HG03565 (cell line): ENCODE data around the gene AMPD3.

Experiments used
- ATAC-seq: cut with Tn5 transposase; IDR thresholded peaks from one replicate; pipeline ENCODE4 v1.9.1; 2021; ENCODE audit warnings: mild to moderate bottlenecking, moderate library complexity; ENCODE audit not compliant: unreplicated experiment

Gene AMPD3

DNA sequence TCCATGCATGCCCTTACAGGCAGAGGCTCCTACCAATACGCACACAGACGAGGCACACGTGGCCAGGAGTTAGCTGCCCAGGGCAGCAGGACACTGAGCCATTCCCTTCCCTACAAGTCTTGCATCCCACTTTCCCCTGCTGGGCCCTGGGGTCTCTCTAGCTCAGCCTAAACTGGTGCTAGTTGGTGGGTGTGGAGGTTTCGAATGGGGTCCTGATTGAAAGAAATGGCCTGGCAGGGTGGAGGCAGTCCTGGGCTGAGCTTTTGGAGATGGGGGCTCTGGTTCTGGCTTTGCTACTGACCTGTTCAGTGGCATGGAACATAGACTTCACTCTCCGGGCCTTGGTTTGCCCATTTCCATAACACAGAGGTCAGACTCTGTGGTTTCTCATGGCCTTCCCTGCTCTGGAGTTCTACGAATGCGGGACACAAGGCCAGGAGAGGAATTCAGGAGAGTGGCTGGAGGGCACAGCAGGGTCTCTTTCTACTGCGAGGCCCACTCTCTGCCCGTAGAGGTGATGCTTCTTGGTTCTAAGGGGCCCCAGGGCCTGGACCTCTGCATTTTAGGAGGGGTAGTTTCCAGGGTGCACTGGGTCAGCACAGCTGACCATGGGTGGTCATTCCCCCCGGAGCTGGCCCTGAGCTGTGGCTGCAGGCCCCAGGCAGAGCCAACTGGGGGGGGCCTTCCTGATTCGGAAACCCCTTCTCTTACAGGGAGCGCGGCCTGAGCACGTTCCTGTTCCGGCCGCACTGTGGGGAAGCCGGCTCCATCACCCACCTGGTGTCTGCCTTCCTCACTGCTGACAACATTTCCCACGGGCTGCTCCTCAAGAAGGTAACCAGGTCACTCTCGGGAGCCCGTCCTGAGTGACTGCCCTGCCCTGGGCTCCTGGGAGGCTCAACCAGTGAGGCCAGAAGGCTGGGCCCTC is 46.0 kb downstream of the AMPD3 start:
- no peak for ATAC-seq

DNA sequence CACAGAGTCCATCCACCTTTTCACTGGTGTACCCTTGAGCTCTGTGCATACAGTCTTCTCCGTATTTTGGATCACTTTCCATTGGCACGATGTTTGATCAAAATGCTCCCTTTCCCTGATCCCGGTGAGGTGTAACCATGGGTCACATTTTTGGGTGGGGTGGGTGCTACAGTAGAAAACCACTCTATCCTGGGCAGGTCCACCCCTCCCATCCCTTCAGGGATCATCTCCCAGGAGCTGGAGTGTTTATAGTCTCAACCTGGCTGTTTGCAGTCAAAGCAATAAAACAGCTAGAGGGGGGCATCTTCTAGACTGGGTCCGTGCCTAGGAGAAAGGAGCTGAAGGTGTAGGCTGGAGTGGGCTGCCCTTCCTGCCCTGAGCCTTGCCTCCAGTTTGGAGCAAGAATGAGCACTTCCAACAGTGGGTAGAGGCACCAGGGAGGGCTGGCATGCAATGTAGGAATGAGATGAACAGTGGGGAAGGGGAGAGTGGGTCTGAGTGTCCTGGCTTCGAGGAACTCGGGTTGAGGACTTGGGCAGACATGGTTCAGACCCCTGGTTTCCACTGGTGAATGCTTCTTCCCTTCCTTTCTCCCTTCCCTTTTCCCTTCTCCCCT is 47.1 kb downstream of the AMPD3 start:
- no peak for ATAC-seq

DNA sequence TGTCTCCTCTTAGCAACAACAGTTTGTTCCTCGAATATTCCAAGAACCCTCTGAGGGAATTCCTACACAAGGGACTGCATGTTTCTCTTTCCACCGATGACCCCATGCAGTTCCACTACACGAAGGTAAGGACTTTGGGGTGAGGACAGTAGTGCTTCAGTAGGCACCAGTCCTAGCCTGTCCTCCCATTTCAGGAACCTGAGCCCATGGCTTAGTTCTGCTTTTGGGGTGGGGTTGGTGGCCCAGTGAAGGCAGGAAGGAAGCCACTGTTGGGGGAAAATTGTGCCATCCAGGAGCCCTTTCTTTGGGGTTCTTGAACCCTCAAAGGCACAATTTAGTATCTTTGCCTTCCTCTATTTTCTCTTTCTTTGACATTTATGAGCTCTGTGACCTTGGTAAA is 47.7 kb downstream of the AMPD3 start:
- ATAC-seq: no peak

DNA sequence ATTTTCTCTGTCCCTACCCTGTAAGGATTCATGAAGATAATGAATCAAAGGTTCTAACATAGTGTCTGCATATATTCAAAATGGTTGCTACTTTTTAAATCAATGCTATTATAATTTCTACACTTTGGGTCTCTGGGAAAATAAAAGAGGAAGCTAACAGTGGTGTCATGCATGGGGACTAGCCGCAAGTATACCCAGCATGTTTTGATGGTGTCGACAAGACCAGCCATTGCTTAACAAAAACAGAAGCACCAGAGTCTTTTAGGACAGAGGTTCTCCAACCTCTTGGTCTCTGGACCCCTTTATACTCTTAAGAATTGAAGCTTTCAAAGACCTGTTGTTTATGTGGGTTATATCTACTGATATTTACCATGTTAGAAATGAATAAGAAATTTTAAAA is 48.2 kb downstream of the AMPD3 start:
- no peak for ATAC-seq

DNA sequence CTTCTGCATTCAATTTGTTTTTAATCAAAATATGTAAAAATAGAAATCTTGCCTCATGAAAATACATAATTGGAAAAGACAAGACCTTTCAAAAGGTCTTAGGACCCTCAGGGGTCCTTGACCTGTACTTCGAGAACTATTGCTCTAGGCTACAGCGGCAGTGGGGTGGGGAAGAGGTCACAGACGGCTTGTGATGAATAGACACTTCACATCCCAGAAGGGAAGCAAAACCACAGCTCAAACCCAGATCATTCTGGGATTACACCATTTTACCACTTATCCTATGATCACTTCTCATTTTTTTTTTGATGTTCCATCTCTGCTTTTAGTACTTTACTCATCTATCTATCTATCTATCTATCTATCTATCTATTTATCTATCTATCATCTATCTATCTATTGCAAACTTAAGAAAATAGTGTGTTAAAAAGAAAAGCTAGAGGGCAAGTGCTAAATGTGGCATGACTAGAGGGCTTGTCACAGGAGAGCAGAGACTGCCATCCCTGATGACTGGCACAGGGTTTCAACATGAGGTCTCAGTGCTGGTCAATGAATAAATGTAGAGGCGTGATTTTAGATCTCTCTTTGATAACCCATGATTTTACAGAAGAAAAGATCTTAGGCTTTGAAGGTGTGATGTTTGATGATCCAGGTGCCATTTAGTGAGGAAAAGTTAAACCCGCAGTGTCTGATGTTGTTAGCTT is 48.9 kb downstream of the AMPD3 start:
- no peak for ATAC-seq

DNA sequence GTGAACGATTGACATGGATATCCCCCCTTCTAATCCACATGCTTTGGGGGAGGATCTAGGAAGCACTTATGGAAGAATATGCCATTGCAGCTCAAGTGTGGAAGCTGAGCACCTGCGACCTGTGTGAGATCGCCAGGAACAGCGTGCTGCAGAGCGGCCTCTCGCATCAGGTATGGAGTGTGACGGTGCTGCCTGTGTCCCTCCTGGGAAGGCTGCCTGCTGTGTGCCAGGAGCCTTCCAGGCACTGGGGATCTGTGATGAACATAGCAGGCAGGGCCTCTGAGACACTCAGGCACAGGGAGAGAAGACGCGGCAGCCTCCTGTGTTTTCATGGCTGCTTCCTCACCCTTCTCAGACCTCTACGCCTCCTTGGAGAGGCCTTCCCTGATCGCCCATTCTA is 49.4 kb downstream of the AMPD3 start:
- no peak for ATAC-seq

DNA sequence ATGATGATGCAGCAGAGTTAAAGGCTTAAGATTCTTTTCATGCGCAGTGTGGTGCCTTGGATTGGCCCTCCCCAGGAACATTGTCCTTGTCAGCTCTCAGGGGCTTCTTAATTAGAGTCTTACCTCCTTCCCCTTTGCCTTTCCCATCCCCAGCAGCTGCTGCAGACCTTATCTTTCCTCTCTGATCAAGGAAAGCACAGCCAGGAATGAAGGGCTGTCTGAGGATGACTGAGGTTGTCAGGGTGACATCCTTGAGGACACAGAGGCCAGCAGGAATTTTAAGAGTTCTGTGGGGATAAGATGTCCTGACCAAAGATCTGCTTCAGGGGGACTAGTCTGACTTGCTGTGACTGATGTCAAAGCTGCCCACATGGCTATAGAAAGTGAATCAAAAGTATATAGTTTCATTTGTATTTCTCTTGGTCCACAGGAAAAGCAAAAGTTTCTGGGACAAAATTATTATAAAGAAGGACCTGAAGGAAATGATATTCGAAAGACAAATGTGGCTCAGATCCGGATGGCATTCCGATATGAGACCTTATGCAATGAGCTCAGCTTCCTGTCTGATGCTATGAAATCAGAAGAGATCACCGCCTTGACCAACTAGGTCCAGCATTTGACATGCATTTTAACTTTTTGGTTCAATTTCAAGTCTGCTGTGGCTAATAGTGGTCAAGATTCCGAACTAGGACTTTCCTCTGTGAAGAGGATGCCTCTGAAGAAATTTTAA is 50.4 kb downstream of the AMPD3 start:
- no peak for ATAC-seq

DNA sequence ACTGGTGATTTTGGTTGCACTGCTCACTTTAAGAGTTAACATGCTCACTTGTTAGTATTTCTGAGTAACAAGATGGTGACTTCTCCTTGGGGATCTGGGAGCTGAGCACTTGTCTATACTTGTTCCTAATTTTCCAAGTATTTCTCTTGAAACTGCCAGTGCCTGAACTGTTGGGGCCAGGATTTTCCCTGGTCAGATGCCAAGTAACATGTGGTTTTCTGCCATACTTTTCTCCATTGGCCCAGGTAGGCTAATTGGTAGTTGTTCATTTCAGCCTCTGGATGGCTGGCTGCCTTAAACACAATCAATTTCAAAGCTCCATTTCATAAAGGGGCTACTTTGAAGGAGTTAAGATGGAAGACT is 50.9 kb downstream of the AMPD3 start:
- no peak for ATAC-seq

DNA sequence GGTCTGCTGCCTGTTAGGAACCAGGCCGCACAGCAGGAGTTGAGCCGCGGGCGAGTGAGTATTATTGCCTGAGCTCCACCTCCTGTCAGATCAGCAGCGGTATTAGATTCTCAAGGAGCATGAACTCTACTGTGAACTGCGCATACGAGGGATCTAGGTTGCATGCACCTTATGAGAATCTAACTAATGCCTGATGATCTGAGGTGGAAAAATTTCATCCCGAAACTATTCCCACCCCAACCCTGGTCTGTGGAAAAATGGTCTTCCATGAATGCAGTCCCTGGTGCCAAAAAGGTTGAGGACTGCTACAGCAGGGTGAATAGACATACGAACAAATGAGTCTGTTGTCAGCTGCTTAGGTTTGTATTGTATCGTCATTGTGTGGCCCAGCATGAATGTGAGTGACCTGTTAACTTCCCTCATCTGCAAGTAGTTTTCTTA is 56.1 kb downstream of the AMPD3 start:
- ATAC-seq: no peak

DNA sequence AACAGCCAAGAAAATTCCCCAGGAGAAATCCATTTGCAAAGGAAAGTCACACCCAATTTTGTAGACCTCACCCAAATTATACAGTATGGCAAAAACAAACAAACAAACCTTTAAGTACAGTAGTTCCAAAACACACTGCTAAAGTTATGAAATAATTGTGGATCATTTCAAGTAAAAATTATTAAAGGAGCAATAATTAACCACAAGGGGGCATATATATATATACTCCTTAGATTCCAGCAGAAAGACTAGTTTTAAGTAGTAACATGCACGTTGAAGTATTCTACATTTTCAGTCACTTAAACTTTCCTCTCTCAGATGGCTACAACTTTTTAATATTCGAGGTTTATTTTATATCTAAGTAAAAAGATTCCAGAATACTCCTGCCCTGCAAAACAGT is 59.1 kb downstream of the AMPD3 start:
- ATAC-seq: no peak

DNA sequence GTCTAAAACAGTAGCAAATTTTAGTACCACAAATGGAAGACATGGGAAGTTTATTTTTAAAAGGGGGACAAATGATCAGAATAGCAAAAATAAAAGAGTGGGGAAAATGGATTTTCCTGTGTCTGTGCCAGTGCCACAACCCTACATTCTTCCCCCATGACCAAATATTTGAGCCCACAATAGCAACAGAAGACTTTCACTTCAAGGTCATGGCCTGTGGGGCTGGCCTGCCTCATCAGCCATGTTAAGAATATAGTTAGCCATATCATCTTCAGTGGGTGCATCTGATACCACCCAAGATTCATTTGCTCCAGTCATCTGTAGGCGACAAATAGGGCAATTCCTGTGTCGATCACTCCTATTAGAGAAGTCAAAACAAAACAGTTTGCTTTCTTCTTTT is 59.6 kb downstream of the AMPD3 start:
- ATAC-seq: no peak

DNA sequence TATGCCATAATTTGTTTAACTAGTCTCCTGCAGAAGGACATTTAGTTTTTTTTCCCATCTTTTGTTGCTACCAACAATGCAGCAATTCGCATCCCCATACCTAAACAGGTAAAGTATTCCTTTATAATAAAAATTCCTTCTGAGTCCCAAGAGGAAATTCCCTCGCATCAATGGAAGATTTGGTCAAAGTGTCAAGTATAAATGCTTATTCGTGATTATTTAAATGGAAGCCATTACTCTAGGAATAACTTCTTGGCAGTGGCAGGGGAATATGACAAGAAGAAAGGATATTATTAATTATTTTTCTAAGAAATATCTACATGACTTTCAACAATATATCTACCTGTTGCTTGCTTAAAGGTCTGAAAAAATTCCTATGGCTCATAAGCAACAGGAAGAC is 60.4 kb downstream of the AMPD3 start:
- ATAC-seq: no peak

DNA sequence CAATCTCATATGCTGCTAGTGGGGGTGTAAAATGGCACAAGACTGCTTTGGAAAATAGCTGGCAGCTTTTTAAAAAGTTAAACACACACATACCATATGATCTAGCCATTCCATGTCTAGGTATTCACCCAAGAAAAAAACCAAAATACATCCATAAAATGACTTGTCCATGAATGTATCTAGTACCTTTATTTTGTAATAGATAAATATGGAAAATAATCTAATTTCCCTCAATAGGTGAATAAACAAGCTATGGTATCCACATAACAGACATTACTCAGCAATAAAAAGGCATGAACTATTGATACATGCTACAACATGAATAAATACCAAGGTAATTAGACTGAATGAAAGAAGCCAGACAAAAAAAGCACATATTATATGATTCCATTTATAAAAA is 63.1 kb downstream of the AMPD3 start:
- ATAC-seq: no peak

DNA sequence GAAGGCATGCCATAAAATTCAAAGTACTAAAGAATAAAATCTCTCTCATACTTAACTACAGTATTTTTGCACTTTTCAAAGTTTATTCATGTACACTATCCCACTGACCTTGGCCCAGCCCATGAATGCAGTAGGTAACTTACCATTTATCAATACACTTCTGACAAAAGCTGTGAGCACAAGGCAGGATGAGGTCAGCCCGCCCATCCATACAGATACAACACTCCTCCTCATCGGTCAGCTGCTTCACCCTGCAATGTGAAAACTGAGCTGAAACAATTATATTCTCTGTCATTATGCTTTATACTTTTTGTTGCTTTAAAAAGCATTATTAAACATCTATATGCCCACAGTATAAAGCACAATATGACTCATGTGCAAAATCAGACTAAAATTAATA is 63.8 kb downstream of the AMPD3 start:
- no peak for ATAC-seq

DNA sequence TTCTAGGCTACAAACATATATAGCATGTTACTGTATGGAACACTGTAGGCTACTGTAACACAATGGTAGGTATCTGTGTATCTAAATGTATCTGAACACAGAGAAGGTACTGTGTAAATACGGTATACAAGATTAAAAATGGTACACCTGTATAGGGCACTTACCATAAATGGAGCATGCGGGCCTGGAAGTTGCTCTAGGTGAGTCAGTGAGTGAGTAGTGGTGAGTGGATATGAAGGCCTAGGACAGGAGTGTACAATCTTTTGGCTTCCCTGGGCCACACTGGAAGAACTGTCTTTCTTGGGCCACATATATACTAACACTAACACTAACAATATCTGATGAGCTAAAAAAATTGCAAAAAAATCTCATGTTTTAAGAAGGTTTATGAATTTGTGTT is 64.6 kb downstream of the AMPD3 start:
- no peak for ATAC-seq

DNA sequence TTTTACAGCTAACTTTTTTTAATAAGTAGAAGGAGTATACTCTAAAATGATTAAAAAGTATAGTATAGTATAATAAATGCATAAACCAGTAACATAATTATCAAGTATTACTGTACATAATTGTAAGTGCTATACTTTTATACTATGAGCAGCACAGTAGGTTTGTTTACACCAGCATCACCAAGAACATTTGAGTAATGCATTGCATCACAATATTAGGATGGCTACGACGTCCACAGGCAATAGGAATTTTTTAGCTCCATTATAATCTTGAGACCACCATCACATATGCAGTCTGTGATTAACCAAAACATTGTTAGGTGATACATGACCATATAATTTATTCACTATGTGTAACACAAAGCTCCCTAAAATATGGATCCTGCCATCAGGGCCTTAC is 65.5 kb downstream of the AMPD3 start:
- ATAC-seq: no peak

DNA sequence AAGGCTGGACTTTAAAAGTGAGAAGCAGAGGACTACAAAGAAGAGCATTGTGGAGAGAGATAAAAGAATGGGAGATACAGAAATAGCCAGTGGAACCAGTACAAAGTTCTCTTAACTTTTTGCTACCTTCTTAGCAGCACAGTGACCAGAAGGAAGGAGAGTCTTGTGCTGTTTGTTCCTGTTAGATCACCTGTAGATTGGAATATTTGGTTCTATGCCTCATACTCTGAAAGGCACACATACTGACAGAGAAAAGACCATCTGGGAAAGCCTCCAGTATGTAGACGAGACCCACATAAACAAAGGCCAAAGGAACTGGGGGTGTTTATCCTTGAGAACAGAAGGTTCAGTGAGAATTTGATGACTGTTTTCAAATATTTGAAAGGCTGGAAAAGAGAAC is 67.2 kb downstream of the AMPD3 start:
- no peak for ATAC-seq

DNA sequence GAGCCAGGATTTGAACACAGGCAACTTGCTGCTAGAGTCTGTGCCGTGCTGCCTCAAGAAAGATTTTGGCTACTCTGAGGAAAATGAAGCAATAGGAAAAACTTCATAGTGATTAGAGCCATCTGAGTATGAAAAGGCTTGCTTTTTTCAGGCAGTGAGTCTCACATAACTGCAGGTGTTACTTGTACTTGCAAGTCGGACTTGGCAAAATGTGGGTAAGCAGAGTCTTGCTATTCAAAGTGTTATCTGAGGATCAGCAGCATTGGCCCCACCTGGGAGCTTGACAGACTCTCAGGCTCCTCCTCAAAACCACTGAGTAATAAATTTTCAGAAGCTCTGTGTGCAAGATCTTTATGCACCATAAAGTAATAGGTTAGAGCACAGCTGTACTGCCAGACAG is 67.9 kb downstream of the AMPD3 start:
- ATAC-seq: no peak

DNA sequence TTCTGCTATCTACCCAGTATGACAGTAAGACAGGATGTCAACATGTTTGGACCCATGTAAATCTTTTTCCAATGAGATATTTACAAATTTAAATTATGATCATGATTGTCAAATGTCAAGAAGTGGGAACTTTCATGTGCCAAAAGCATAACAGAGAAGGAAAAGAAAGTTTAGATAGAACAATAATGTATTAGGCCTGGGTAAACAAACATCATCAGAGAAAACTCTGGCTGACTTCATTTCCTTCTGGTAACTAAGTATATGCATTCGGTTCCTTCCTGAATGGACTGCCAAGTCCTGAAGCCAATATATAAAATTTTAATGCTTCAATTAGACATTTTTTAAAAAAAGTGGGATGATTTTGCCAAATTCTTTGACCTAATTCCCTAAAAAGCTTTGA is 69.4 kb downstream of the AMPD3 start:
- ATAC-seq: no peak

DNA sequence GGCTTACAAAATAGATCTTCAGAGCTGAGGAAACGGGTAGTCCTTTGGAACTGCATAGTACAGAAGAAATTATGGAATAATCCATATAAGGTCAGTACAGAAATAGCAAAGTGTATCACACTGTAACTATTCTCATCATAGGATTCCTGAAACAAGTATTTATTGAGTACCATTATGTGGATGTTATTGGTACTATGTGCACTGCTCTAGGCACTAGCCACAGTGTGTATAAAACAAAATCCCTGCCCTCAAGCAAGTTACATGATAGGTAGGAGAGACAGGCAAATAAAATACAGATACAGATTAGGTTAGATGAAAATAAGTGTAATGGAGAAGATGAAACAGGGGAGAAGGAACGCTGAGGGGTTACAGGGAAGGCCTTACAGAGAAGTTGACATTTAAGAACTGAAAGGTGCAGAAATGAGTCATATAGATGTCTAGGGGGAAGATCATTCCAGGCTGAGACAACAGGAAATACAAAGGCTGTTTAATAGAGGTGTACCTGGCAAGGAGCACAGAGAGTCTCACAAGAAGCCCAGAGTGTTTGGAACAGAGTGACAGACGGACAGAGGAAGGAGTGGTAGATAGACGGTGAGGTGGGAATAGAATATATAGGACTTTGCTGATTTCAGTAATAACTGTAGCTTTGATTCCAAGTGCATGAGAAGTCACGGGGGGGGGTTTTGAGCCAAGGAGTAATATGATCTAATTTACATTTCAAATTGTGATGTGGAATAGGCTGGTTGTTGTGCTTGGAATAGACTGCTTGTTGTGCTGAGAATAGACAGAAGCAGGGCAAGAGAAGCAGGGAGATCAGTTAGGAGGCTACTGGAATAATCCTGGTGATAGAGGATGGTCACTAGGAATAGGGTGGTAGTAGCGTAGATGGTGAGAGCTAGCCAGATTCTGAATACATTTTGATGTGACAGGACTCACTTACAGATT is 72.2 kb downstream of the AMPD3 start:
- peak; percentile 76 for ATAC-seq
